Measurements from ENCODE around the gene SH3RF1.

DNA sequence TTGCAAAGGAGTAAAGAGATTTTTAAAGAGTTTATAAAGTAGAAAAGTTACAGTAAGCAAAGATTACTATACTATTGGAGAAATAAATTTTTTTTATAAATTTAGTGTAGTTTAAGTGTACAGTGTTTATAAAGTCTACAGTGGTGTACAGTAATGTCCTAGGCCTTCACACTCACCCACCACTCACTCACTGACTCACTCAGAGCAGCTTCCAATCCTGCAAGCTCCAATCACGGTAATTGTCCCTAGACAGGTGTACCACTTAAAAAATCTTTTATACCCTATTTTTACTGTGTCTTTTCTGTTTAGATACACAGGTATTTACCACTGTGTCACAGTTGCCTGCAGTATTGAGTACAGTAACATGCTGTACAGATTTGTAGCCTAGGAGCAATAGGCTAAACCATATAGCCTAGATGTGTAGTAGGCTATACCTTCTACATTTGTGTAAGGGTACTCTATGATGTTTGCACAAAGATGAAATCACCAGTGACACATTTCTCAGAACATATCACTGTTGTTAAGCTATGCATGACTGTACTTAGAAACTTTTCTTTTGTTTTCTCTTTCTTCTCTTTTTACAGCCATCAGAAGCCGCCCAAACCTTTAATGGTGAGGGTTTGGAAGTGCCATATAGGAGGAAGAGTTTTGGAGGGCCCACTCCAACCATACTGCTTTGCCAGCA lies 11.8 kb upstream of the SH3RF1 start:
- TF ChIP-seq, protein P1, sequence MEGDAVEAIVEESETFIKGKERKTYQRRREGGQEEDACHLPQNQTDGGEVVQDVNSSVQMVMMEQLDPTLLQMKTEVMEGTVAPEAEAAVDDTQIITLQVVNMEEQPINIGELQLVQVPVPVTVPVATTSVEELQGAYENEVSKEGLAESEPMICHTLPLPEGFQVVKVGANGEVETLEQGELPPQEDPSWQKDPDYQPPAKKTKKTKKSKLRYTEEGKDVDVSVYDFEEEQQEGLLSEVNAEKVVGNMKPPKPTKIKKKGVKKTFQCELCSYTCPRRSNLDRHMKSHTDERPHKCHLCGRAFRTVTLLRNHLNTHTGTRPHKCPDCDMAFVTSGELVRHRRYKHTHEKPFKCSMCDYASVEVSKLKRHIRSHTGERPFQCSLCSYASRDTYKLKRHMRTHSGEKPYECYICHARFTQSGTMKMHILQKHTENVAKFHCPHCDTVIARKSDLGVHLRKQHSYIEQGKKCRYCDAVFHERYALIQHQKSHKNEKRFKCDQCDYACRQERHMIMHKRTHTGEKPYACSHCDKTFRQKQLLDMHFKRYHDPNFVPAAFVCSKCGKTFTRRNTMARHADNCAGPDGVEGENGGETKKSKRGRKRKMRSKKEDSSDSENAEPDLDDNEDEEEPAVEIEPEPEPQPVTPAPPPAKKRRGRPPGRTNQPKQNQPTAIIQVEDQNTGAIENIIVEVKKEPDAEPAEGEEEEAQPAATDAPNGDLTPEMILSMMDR (IDR thresholded peaks at IDR 0.05; ENCODE audit: low read depth, low read length): no peak
- TF ChIP-seq EZH2phosphoT487 (IDR thresholded peaks at IDR 0.05; ENCODE audit: low read depth): no peak
